IMR-90 (cell line): ENCODE measurements around the gene CHST8. TPM values are rescaled to one million over a fixed set of nuclear protein-coding genes. Genes with fewer than 3 reads are reported as not detected.
"Not testable (repeated sequence)": the region's sequence is repeated elsewhere in the genome, so short reads cannot be mapped to it uniquely, and the experiment has no call there.

Experiments used
- ATAC-seq: fragments of 200-7000 bp; cut with Tn5 transposase; 2 replicates; pipeline ENCODE4 v1.9.1; 2020; ENCODE audit warnings: low read depth, mild to moderate bottlenecking, moderate library complexity
- BruUV-seq: library from RNA; stranded (reverse); fragments of 400-500 nt; replicated peaks from 2 replicates; lab custom pipeline; 2021; lab: Mats Ljungman, UMichigan
- CTCF ChIA-PET: fragments of 300-600 bp; formaldehyde crosslinking; extraction: SDS; loops from one replicate; lab custom pipeline; 2021; ENCODE audit warnings: antibody characterized with exemption; lab: Yijun Ruan, JAX
- POLR2A ChIA-PET: fragments of 300-600 bp; sonication (Branson Sonifier 250); formaldehyde crosslinking; loops from one replicate; lab custom pipeline; 2022; ENCODE audit warnings: antibody characterized with exemption; ENCODE audit not compliant: unreplicated experiment; lab: Charles Lee
- DNase-seq: peaks from one replicate; pipeline ENCODE4 v3.0.0; 2013
- H2AFZ ChIP-seq: replicated peaks from 2 replicates; pipeline ENCODE3; 2013; ENCODE audit warnings: low read length, mild to moderate bottlenecking; ENCODE audit not compliant: poor library complexity
- H2AK5ac ChIP-seq: 2 replicates; pipeline ENCODE4 v1.6.1; 2013; ENCODE audit warnings: low read depth, low read length, inconsistent platforms
- H2AK9ac ChIP-seq: replicated peaks from 2 replicates; pipeline ENCODE3; 2013; ENCODE audit warnings: mild to moderate bottlenecking, low read depth, low read length, moderate library complexity; ENCODE audit not compliant: poor library complexity
- H2BK120ac ChIP-seq: 2 replicates; pipeline ENCODE4 v1.6.1; 2013; ENCODE audit warnings: low read depth, low read length, inconsistent platforms
- H2BK15ac ChIP-seq: 3 replicates; pipeline ENCODE4 v1.6.1; 2013; ENCODE audit warnings: low read depth, low read length, inconsistent platforms
- H2BK20ac ChIP-seq: 2 replicates; pipeline ENCODE4 v1.6.1; 2013; ENCODE audit warnings: low read depth, mild to moderate bottlenecking, inconsistent platforms, low read length, moderate library complexity
- H2BK5ac ChIP-seq: 2 replicates; pipeline ENCODE4 v1.6.1; 2013; ENCODE audit warnings: mild to moderate bottlenecking, low read depth, low read length, inconsistent platforms; ENCODE audit not compliant: poor library complexity, severe bottlenecking
- H3K14ac ChIP-seq: replicated peaks from 2 replicates; pipeline ENCODE4 v1.6.1; 2013; ENCODE audit warnings: low read depth, low read length, inconsistent platforms
- H3K18ac ChIP-seq: 2 replicates; pipeline ENCODE4 v1.6.1; 2013; ENCODE audit warnings: low read depth, low read length, control low read depth
- H3K23ac ChIP-seq: 2 replicates; pipeline ENCODE4 v1.6.1; 2013; ENCODE audit warnings: low read depth, low read length, inconsistent platforms
- H3K27ac ChIP-seq: 2 replicates; pipeline ENCODE4 v1.5.1; 2013; ENCODE audit warnings: mild to moderate bottlenecking, control low read depth, low read length; ENCODE audit not compliant: insufficient read depth
- H3K27me3 ChIP-seq: 2 replicates; pipeline ENCODE4 v1.6.1; 2013; ENCODE audit warnings: low read length; ENCODE audit not compliant: control insufficient read depth, insufficient read depth
- H3K36me3 ChIP-seq: 2 replicates; pipeline ENCODE4 v1.6.1; 2013; ENCODE audit warnings: low read length, mixed read lengths; ENCODE audit not compliant: control insufficient read depth, insufficient read depth
- H3K4ac ChIP-seq: 2 replicates; pipeline ENCODE4 v1.6.1; 2013; ENCODE audit warnings: low read depth, low read length, inconsistent platforms
- H3K4me1 ChIP-seq: 2 replicates; pipeline ENCODE4 v1.6.1; 2013; ENCODE audit warnings: low read length, mixed read lengths; ENCODE audit not compliant: control insufficient read depth, insufficient read depth
- H3K4me2 ChIP-seq: 2 replicates; pipeline ENCODE4 v1.6.1; 2013; ENCODE audit warnings: low read depth, mild to moderate bottlenecking, control low read depth, low read length, moderate library complexity
- H3K4me3 ChIP-seq: 2 replicates; pipeline ENCODE4 v1.5.1; 2013; ENCODE audit warnings: low read depth, mild to moderate bottlenecking, control low read depth, low read length, moderate library complexity; ENCODE audit not compliant: insufficient read depth
- H3K56ac ChIP-seq: 2 replicates; pipeline ENCODE4 v1.6.1; 2013; ENCODE audit warnings: low read length, inconsistent platforms; ENCODE audit not compliant: insufficient read depth; ENCODE audit errors: extremely low read depth
- H3K79me1 ChIP-seq, 2 experiments: 2 replicates each; pipeline ENCODE4 v1.6.1; 2013; ENCODE audit warnings: low read length in 2 of 2, inconsistent platforms in 1 of 2, low read depth in 1 of 2
- H3K9ac ChIP-seq: 2 replicates; pipeline ENCODE4 v1.6.1; 2013; ENCODE audit warnings: low read depth, low read length, control low read depth
- H3K9me1 ChIP-seq: 2 replicates; pipeline ENCODE4 v1.6.1; 2013; ENCODE audit warnings: low read length, inconsistent platforms; ENCODE audit not compliant: insufficient read depth
- H3K9me3 ChIP-seq: 2 replicates; pipeline ENCODE4 v1.6.1; 2013; ENCODE audit warnings: low read length; ENCODE audit not compliant: control insufficient read depth, insufficient read depth
- H4K20me1 ChIP-seq: 2 replicates; pipeline ENCODE4 v1.6.1; 2013; ENCODE audit warnings: low read length, inconsistent platforms; ENCODE audit not compliant: insufficient read depth
- H4K5ac ChIP-seq: 2 replicates; pipeline ENCODE4 v1.6.1; 2013; ENCODE audit warnings: mild to moderate bottlenecking, low read depth, low read length, control low read depth
- H4K8ac ChIP-seq, 2 experiments: 2 replicates each; pipeline ENCODE4 v1.6.1; 2013; ENCODE audit warnings: low read depth in 2 of 2, low read length in 2 of 2, control low read depth in 1 of 2, inconsistent platforms in 1 of 2
- H4K91ac ChIP-seq: 2 replicates; pipeline ENCODE4 v1.6.1; 2013; ENCODE audit warnings: low read depth, low read length, inconsistent platforms; ENCODE audit not compliant: insufficient read depth
- WGBS, 2 experiments: methylation state at CpG; one replicate each; pipeline versions ENCODE4 v1.1.5 to v1.1.7; 2013; ENCODE audit warnings: missing lambda C conversion rate in 2 of 2; ENCODE audit not compliant: insufficient read length in 1 of 2; ENCODE audit errors: extremely low coverage in 2 of 2; 5-methylcytosine and 5-hydroxymethylcytosine counted together
- dilution Hi-C: fragments of 300-500 bp; cut with HindIII; formaldehyde crosslinking; loops from one replicate; pipeline ENCODE4 v1.14.3; 2018; ENCODE audit warnings: low sequenced_read_pairs; ENCODE audit not compliant: unreplicated experiment
- in situ Hi-C: fragments of 300-500 bp; cut with MboI; formaldehyde crosslinking; loops from 3 replicates; pipeline ENCODE4 v1.14.3; 2019; ENCODE audit warnings: low sequenced_read_pairs, inconsistent platforms, mixed read lengths
- intact Hi-C: fragments of 100-400 bp; cut with micrococcal nuclease; formaldehyde crosslinking; loops from 2 replicates; pipeline ENCODE4 v1.10.0; 2022
- polyA plus RNA-seq, 3 experiments: library from polyadenylated mRNA; depleted of rRNA; stranded (reverse); fragments of >200 nt; gene quantifications; 2 replicates each; pipeline ENCODE4 v1.2.3, GENCODE V29; 2012; ENCODE audit warnings: low replicate concordance in 1 of 3
- total RNA-seq: library from RNA; depleted of rRNA; stranded (reverse); fragments of >200 nt; gene quantifications from 2 replicates; pipeline ENCODE4 v1.2.3, GENCODE V29; 2012

The CHST8 gene
- total and polyA plus RNA-seq, 2 of the 4 experiments (the other 2 are of a cell fraction): not detected

DNA sequence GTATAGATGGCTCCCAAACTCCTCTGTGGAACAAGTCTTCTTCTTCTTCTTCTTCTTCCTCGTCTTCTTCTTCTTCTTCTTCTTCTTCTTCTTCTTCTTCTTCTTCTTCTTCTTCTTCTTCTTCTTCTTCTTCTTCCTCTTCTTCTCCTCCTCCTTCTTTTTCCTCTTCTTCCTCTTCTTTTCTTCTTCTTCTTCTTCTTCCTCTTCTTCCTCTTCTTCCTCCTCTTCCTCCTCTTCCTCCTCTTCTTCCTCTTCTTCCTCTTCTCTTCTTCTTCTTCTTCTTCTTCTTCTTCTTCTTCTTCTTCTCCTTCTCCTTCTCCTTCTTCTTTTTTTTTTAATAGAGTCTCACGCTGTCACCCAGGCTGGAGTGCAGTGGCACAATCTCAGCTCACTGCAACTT lies 3.4 kb upstream of the CHST8 start:
- in situ Hi-C loops: not testable (repeated sequence)
- WGBS, 2 experiments: no CpG with 5 or more reads among the region's 2 CpGs

More for the DNA sequence above, 3.4 kb upstream of the CHST8 start:
- H3K18ac ChIP-seq, H3K9me3 ChIP-seq, H2BK5ac ChIP-seq, H4K8ac ChIP-seq, H3K9ac ChIP-seq, H4K91ac ChIP-seq, H2BK15ac ChIP-seq, H2BK20ac ChIP-seq, H3K4me3 ChIP-seq, H2BK120ac ChIP-seq, H3K4me1 ChIP-seq, H4K5ac ChIP-seq, H3K23ac ChIP-seq, BruUV-seq, H4K20me1 ChIP-seq, CTCF ChIA-PET, H2AFZ ChIP-seq, H3K56ac ChIP-seq, DNase-seq, H3K36me3 ChIP-seq, POLR2A ChIA-PET, H2AK5ac ChIP-seq, dilution Hi-C loops, H3K4ac ChIP-seq, H2AK9ac ChIP-seq, H3K14ac ChIP-seq, H3K4me2 ChIP-seq, H3K9me1 ChIP-seq, intact Hi-C loops, ATAC-seq, H3K79me1 ChIP-seq, H3K27ac ChIP-seq: not testable (repeated sequence)
- peaks cover 32% of the 10 kb centered on the region for H3K27me3 ChIP-seq
